SK-N-SH (cell line): Measurements from ENCODE around the gene S100A16. TPM values are rescaled to one million over a fixed set of nuclear protein-coding genes. Genes with fewer than 3 reads are reported as not detected.

ENCODE experiments used
- CTCF ChIA-PET: fragments of 300-600, 350-600 bp; formaldehyde crosslinking; extraction: SDS; loops from one replicate; lab custom pipeline; 2021; lab: Yijun Ruan, JAX
- POLR2A ChIA-PET: fragments of 350-600 bp; sonication (Branson Sonifier 250); formaldehyde crosslinking; extraction: SDS; loops from one replicate; lab custom pipeline; 2020; ENCODE audit warnings: antibody characterized with exemption, inconsistent platforms; lab: Yijun Ruan, JAX
- DNase-seq: peaks from one replicate; pipeline ENCODE4 v3.0.0; 2012
- H2AFZ ChIP-seq: fragments of 200-600 bp; sonication (generic); 2 replicates; pipeline ENCODE4 v1.8.1; 2016; ENCODE audit warnings: antibody characterized with exemption, mild to moderate bottlenecking, low read depth
- H3F3A ChIP-seq: fragments of 200-600 bp; sonication (generic); replicated peaks from 2 replicates; pipeline ENCODE3; 2016; ENCODE audit warnings: antibody characterized with exemption, mild to moderate bottlenecking; ENCODE audit not compliant: insufficient read depth
- H3K27ac ChIP-seq, 2 experiments: fragments of 200-500 bp in 1 of 2; fragments of 200-600 bp in 1 of 2; sonication (Bioruptor generic) in 1 of 2; sonication (generic), shearing (Covaris generic) in 1 of 2; 2 replicates each; pipeline versions ENCODE4 v1.5.1 to v1.6.1; 2014 to 2016; ENCODE audit warnings: low read depth in 2 of 2, inconsistent platforms in 1 of 2, low read length in 1 of 2, mild to moderate bottlenecking in 1 of 2, mixed read lengths in 1 of 2
- H3K27me3 ChIP-seq: fragments of 200-600 bp; sonication (generic), shearing (Covaris generic); 2 replicates; pipeline ENCODE4 v1.6.1; 2016; ENCODE audit warnings: mixed run types; ENCODE audit not compliant: insufficient read depth
- H3K36me3 ChIP-seq, 2 experiments: fragments of 200-500 bp in 1 of 2; fragments of 200-600 bp in 1 of 2; sonication (Bioruptor generic) in 1 of 2; sonication (generic) in 1 of 2; replicated peaks in 1 of 2; 2 replicates each; pipeline versions ENCODE3 to v1.5.1; 2014 to 2016; ENCODE audit warnings: low read length in 1 of 2, mild to moderate bottlenecking in 1 of 2; ENCODE audit not compliant: insufficient read depth in 2 of 2, control insufficient read depth in 1 of 2
- H3K4me1 ChIP-seq, 2 experiments: fragments of 200-500 bp in 1 of 2; fragments of 200-600 bp in 1 of 2; sonication (Bioruptor generic) in 1 of 2; sonication (generic), shearing (Covaris generic) in 1 of 2; 2 replicates each; pipeline versions ENCODE4 v1.5.1 to v1.6.1; 2014 to 2016; ENCODE audit warnings: low read depth in 1 of 2, low read length in 1 of 2, mixed run types in 1 of 2; ENCODE audit not compliant: insufficient read depth in 2 of 2, control insufficient read depth in 1 of 2
- H3K4me2 ChIP-seq: fragments of 200-600 bp; sonication (generic), shearing (Covaris generic); 2 replicates; pipeline ENCODE4 v1.6.1; 2017; ENCODE audit warnings: mixed run types
- H3K4me3 ChIP-seq, 2 experiments: fragments of 200-500 bp in 1 of 2; fragments of 200-600 bp in 1 of 2; sonication (Bioruptor generic) in 1 of 2; sonication (generic), shearing (Covaris generic) in 1 of 2; 2 replicates each; pipeline versions ENCODE4 v1.5.1 to v1.8.1; 2014 to 2016; ENCODE audit warnings: low read depth in 2 of 2, inconsistent platforms in 1 of 2, low read length in 1 of 2, mild to moderate bottlenecking in 1 of 2, mixed read lengths in 1 of 2, moderate library complexity in 1 of 2
- H3K79me2 ChIP-seq: fragments of 200-600 bp; sonication (generic); 2 replicates; pipeline ENCODE4 v1.8.1; 2017; ENCODE audit warnings: mild to moderate bottlenecking; ENCODE audit not compliant: insufficient read depth
- H3K9ac ChIP-seq: fragments of 200-600 bp; sonication (generic); 2 replicates; pipeline ENCODE4 v1.6.1; 2017; ENCODE audit warnings: mixed run types
- H3K9me2 ChIP-seq: fragments of 200-600 bp; sonication (generic); 2 replicates; pipeline ENCODE4 v1.6.1; 2017; ENCODE audit warnings: mixed run types
- H3K9me3 ChIP-seq: fragments of 200-600 bp; sonication (generic); 2 replicates; pipeline ENCODE4 v1.6.1; 2017; ENCODE audit warnings: mixed run types, mild to moderate bottlenecking, moderate library complexity
- H4K20me1 ChIP-seq: fragments of 200-600 bp; sonication (generic); 2 replicates; pipeline ENCODE4 v1.6.1; 2017; ENCODE audit warnings: mild to moderate bottlenecking, mixed run types; ENCODE audit not compliant: insufficient read depth
- CHD2 ChIP-seq: fragments of 150-350 bp; IDR thresholded peaks from 2 replicates; pipeline ENCODE4 v1.6.1; 2018; ENCODE audit warnings: low read length; ENCODE audit not compliant: partially characterized antibody
- EP300 ChIP-seq, 2 experiments: IDR thresholded peaks; 2 replicates each; pipeline versions ENCODE4 v1.4.0 to v1.6.1; 2012; ENCODE audit warnings: borderline replicate concordance in 1 of 2, low read depth in 1 of 2, low read length in 1 of 2
- EZH2phosphoT487 ChIP-seq: fragments of 200-600 bp; sonication (generic); IDR thresholded peaks from 2 replicates; pipeline ENCODE4 v1.6.1; 2017; ENCODE audit warnings: low read depth, mixed run types, mild to moderate bottlenecking, antibody characterized with exemption, moderate library complexity, borderline replicate concordance
- FOXM1 ChIP-seq: IDR thresholded peaks from 2 replicates; pipeline ENCODE4 v1.4.0; 2012; ENCODE audit warnings: low read depth, mild to moderate bottlenecking
- JUND ChIP-seq: IDR thresholded peaks from 2 replicates; pipeline ENCODE4 v1.4.0; 2012
- PBX3 ChIP-seq: IDR thresholded peaks from 2 replicates; pipeline ENCODE4; 2012
- REST ChIP-seq: IDR thresholded peaks from 2 replicates; pipeline ENCODE4 v1.6.1; 2012; ENCODE audit warnings: mild to moderate bottlenecking, low read depth, low read length, moderate library complexity
- SIN3A ChIP-seq: IDR thresholded peaks from 2 replicates; pipeline ENCODE4 v1.6.1; 2012; ENCODE audit warnings: low read depth, mild to moderate bottlenecking, low read length, moderate library complexity, borderline replicate concordance
- SMC3 ChIP-seq: IDR thresholded peaks from 2 replicates; pipeline ENCODE4 v1.6.1; 2012; ENCODE audit warnings: low read depth, low read length, improper control_type of control experiment
- TCF12 ChIP-seq: IDR thresholded peaks from 2 replicates; pipeline ENCODE4 v1.4.0; 2012
- USF1 ChIP-seq: IDR thresholded peaks from 2 replicates; pipeline ENCODE4 v1.4.0; 2012; ENCODE audit warnings: low read depth, borderline replicate concordance
- USF2 ChIP-seq: fragments of 150-350 bp; IDR thresholded peaks from 2 replicates; pipeline ENCODE4 v1.6.1; 2017; ENCODE audit warnings: antibody characterized with exemption, low read length, low read depth, borderline replicate concordance
- ZBTB33 ChIP-seq: IDR thresholded peaks from 2 replicates; pipeline ENCODE4 v1.4.0; 2012; ENCODE audit warnings: low read depth, borderline replicate concordance
- WGBS: methylation state at CpG from one replicate; pipeline ENCODE4 v1.1.6; 2017; ENCODE audit warnings: low lambda C conversion rate; 5-methylcytosine and 5-hydroxymethylcytosine counted together
- polyA plus RNA-seq, 3 experiments: library from polyadenylated mRNA; depleted of rRNA; stranded (reverse); fragments of >200 nt; gene quantifications; 2 replicates each; pipeline ENCODE4 v1.2.3, GENCODE V29; 2012

The S100A16 gene
- polyA plus RNA-seq, 1 of the 3 experiments (the other 2 are of a cell fraction), result 512 TPM

GRCh38 chr1:153639280-153639679, 26.3 kb upstream of the S100A16 start:
- Histone ChIP-seq H3K27ac (no peak overlapping the region), H3K36me3 (peaks cover 74 to 87% of the 10 kb centered on the region in 2 experiments)
- TF ChIP-seq USF1 (no peak), FOXM1 (no peak), CHD2 (no peak), SMC3 (no peak), TCF12 (no peak), PBX3 (no peak), JUND (no peak), EZH2phosphoT487 (no peak), EP300 (IDR thresholded peaks at IDR 0.05; ENCODE audit: borderline replicate concordance in 1 of 2, low read depth in 1 of 2, low read length in 1 of 2) (no peak), SIN3A (no peak), ZBTB33 (no peak), USF2 (no peak), REST (no peak)
- TF ChIP-seq, all 33 proteins: peak for 0
- Histone ChIP-seq H3K9me3 (no peaks in the 10 kb centered on the region), H3K4me1 (no peaks in the 10 kb centered on the region; a peak in 1 of 4 replicates), H3K4me3 (no peak overlapping the region), H3K27me3 (no peaks in the 10 kb centered on the region), H3K9ac (no peak overlapping the region), H4K20me1 (peaks cover 3% of the 10 kb centered on the region; the same call in 1 of the 2 replicates), H3F3A (peaks cover 30% of the 10 kb centered on the region), H3K9me2 (no peaks in the 10 kb centered on the region), H3K4me2 (no peak overlapping the region), H2AFZ (no peak overlapping the region), H3K79me2 (peaks cover 89% of the 10 kb centered on the region)
- POLR2A ChIA-PET, result no interaction called here
- 93% methylated on average over 3 of the region's 3 CpGs for WGBS
- CTCF ChIA-PET, result interaction anchor here (2.1 to 3.3 kb wide), 3 partner anchors 22 to 67 kb away, joined by 6 to 13 read pairs (median 12); no protein-coding TSS in a partner anchor
- DNase-seq, result no peak
